Gastroesophageal sphincter (tissue), 3 donors: ENCODE measurements around the gene CPT1A.

Experiments
- CTCF ChIP-seq, 4 experiments: fragments of 200-600 bp in 2 of 4; fragments of 450-650 bp in 2 of 4; sonication (generic) in 1 of 4; IDR thresholded peaks; one replicate each; pipeline ENCODE4 v1.5.1; 2017 to 2019; ENCODE audit warnings: antibody characterized with exemption in 4 of 4, mild to moderate bottlenecking in 2 of 4, moderate library complexity in 2 of 4
- POLR2A ChIP-seq, 2 donors: fragments of 450-650 bp; IDR thresholded peaks; one replicate each; pipeline ENCODE4 v1.6.1; 2017; ENCODE audit warnings: antibody characterized with exemption in 2 of 2, mild to moderate bottlenecking in 2 of 2, moderate library complexity in 1 of 2
- POLR2AphosphoS5 ChIP-seq: sonication (generic); formaldehyde crosslinking; IDR thresholded peaks from one replicate; pipeline ENCODE4 v1.6.1; 2017; ENCODE audit warnings: antibody characterized with exemption

- no peak for TF ChIP-seq CTCF (IDR thresholded peaks at IDR 0.05)
- no peak for TF ChIP-seq POLR2A (IDR thresholded peaks at IDR 0.05)
- peak; percentile 91 for TF ChIP-seq POLR2AphosphoS5
These were observed 2.5 kb downstream of the CPT1A start for GRCh38 chr11:68839054-68839865.
